Right forelimb (tissue), 1 donor: ENCODE results near the gene LCOR.
"Not testable (repeated sequence)": the region's sequence is repeated elsewhere in the genome, so short reads cannot be mapped to it uniquely, and the experiment has no call there.

ENCODE experiments used
- DNase-seq: peaks from one replicate; pipeline ENCODE4 v3.0.0-alpha.2; 2018

LCOR gene

GRCh38 chr10:96831867-96832720 is at the start of gene LCOR:
Gene LCOR, plus strand, starts transcription at chr10:96832298. Its CDS starts 116,760 bp downstream, at chr10:96949058.
- DNase-seq, result peak; percentile 97

DNA sequence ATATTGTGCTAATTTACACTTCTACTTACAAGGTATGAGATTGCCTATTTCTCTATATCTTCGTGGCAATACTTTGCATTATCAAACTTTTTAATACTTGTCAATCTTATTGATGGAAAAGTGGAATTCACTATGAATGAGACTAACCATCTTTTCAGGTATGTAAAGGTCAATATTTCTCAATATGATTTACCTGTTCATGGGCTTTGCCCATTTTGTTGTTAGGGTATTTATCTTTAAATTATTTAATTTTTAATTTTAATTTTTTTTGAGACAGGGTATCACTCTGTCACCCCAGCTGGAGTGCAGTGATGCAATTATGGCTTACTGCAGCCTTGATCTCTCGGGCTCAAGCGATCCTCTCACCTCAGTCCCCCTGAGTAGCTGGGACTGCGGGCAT is 47.8 kb upstream of the LCOR start:
- DNase-seq, result no peak

- DNase-seq, result no peak
Observed at GRCh38 chr10:96789571-96790108, 42.5 kb upstream of the LCOR start.

- no peak for DNase-seq
Observed at GRCh38 chr10:96791902-96792301, 40.2 kb upstream of the LCOR start.

- DNase-seq, result no peak
Observed at GRCh38 chr10:96794836-96795733, 37.0 kb upstream of the LCOR start.

DNA sequence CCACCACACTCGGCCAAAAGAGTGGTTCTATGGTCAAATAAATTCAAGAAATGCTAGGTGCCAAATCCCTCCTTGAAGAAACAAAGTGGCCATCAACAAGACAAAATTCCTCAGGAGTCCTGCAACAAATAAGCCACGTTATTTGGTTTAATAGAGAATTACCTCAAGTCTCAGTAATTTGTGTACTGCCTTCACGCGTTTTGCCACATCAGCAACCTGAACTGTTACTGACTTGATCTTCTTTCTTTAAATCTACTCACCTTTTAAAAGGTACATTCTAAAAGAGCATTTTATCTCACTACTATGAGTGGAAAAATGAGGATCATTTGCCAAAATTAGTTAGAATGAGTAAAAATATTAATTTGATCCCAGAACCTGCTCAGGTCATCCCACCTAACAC is 34.6 kb upstream of the LCOR start:
- no peak for DNase-seq

DNA sequence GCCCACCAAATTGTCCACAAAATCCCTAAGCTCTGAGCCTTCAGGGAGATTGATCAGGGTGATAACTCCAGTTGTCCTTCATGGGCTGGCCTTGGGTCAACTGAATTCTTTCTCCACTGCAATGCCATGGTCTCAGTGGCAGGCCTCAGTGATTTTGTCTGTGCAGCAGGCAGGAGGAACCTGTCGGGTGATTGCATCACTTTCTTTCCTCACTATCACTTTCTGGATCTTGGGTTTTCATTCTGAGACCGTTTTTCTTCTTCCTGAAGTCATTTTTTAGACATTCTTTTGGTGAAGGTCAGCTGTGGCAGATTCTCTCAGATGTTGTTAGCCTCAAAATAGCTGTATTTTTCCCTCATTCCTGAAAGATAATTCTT is 28.8 kb upstream of the LCOR start:
- DNase-seq, result no peak

DNA sequence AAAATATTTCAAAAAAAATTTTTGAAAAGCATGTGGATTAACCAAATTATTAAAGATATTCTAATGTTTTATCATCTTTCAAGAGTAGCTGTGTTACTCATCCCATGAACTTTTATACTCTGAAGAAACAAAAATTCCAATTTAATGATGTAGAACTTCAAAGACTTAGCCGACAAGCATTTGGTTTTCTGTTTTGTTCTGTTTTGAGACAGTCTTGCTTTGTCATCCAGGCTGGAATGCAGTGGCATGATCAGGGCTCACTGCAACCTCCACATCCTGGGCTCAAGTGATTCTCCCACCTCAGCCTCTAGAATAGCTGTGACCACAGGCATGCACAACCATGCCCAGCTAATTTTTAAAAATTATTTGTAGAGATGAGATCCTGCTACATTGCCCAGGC is 17.8 kb upstream of the LCOR start:
- no peak for DNase-seq

DNA sequence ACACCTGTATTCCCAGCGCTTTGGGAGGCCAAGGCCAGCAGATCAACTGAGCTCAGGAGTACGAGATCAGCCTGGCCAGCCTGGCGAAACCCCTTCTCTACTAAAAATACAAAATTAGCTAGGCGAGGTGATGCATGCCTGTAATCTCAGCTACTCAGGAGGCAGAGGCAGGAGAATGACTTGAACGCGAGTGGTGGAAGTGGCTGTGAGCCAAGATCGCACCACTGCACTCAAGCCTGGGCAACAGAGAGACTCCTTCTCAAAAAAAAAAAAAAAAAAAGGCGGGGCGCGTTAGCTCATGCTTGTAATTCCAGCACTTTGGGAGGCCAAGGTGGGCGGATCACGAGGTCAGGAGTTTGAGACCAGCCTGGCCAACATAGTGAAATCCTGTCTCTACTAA is 13.1 kb upstream of the LCOR start:
- DNase-seq, result not testable (repeated sequence)

DNA sequence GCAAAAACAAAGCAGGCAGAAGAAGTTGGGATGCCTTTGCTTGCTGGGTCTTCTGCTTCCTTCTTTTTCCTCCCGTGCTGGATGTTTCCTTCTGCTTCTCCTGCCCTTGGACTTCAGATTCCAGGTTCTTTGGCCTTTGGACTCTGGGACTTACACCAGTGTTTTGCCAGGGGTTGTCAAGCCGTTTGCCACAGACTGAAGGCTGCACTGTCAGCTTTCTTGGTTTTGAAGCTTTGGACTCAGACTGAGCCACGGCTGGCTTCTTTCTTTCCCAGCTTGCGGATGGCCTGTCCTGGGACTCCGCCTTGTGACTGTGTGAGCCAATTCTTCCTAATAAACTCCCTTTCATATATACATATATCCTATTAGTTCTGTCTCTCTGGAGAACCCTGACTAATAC is 11.3 kb upstream of the LCOR start:
- no peak for DNase-seq

- DNase-seq, result no peak
Observed at GRCh38 chr10:96826438-96826837, 5.7 kb upstream of the LCOR start.

DNA sequence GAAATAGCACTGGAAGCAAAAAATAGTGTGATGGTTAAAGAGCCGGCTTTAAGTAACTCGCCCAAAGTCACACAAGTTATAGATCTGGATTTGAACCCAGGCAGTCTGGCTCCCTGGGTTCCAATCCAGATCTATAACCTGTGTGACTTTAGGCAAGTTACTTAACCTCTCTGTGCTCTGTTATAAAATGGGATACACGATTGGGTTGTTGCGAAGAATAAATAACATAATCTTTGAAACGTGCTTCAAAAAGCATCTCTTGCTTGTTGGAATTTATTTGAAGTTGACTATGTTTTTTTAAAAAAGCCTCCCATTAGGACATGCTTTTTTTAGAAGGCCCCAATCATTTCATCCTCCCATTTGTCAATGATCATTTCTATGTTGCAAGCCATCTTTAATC is 3.5 kb upstream of the LCOR start:
- DNase-seq, result no peak

- no peak for DNase-seq
Observed at GRCh38 chr10:96829029-96829773, 2.9 kb upstream of the LCOR start.

- DNase-seq, result peak; percentile 64
Observed at GRCh38 chr10:96830511-96831199, 1.4 kb upstream of the LCOR start.

GRCh38 chr10:96831200-96831866 is 765 bp upstream of the LCOR start:
- no peak for DNase-seq

DNA sequence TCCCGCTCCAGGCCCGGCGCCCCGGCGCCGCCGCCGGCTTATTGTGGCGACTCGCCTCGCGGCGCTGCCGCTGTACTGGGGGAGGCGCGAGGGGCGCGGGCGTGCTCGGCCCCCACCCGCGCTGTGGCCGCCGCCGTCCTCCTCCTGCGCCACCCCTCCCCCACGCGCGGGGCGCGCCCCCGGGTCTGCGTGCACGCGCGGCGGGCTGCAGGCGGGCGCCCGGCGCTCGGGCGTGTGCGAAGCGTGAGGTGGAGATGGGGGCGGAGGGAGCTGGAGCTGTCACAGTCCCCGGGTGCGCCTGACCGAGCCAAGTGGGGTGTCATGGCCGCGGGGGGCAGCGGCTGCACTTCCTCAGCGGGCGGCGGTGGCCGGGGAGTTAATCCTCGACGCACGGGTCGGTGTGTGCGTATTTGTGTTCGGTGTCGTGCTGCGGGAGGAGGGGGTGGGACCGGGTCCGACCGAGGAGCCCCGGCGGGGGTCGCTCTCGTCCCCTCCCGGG is 672 bp downstream of the LCOR start:
- DNase-seq, result peak; percentile 91

GRCh38 chr10:96833220-96834001 is 1.3 kb downstream of the LCOR start:
- DNase-seq, result peak; percentile 48

GRCh38 chr10:96834120-96834519 is 2.0 kb downstream of the LCOR start:
- DNase-seq, result no peak

DNA sequence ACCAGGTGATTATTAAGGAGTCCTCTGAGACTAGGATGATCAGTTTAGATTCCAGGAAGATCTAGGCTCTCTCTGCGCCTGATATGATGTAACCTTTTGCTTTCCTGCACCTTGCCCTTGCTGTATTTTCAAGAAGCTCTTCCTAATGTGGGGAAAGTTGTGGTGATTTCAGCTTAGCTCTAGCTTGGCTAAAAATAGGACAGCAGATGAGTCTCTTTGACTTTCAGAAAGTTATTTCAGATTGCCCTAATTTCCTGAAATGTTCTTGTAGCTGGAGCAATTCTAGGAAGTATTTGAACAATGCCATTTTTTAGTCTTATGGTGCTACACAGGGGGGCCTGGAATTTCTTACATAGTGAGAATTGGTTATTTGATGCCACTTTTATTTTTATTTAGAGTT is 3.8 kb downstream of the LCOR start:
- no peak for DNase-seq

DNA sequence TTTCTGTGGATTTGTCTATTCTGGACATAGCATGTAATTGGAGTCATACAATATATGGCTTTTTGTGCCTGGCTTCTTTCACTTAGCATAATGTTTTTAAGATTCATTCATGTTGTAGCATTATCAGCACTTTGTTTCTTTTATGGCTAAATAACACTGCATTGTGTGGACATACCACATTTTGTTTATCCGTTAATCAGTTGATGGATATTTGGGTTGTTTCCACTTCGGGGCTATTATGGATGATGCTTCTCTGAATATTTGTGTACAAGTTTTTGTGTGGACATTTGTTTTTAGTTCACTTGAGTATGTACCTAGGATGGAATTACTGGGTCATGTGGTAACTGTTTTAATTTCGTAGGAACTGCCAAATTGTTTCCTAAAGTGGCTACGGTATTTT is 6.4 kb downstream of the LCOR start:
- no peak for DNase-seq
